ES-I3 (cell line): Measurements from ENCODE around the gene CRIM1.
"Not testable (repeated sequence)": the region's sequence is repeated elsewhere in the genome, so short reads cannot be mapped to it uniquely, and the experiment has no call there.

Source experiments
- H3K36me3 ChIP-seq: 2 replicates; pipeline ENCODE4 v1.6.1; 2013; ENCODE audit warnings: mild to moderate bottlenecking, low read length, control low read depth, moderate library complexity; ENCODE audit not compliant: insufficient read depth
- H3K4me1 ChIP-seq: 2 replicates; pipeline ENCODE4 v1.6.1; 2013; ENCODE audit warnings: mild to moderate bottlenecking, control low read depth, low read length; ENCODE audit not compliant: insufficient read depth
- H3K9ac ChIP-seq: 2 replicates; pipeline ENCODE4 v1.6.1; 2013; ENCODE audit warnings: low read depth, mild to moderate bottlenecking, low read length, moderate library complexity
- H3K9me3 ChIP-seq: 2 replicates; pipeline ENCODE4 v1.6.1; 2013; ENCODE audit warnings: mild to moderate bottlenecking, low read length, moderate library complexity; ENCODE audit not compliant: control insufficient read depth, insufficient read depth

Gene CRIM1

DNA sequence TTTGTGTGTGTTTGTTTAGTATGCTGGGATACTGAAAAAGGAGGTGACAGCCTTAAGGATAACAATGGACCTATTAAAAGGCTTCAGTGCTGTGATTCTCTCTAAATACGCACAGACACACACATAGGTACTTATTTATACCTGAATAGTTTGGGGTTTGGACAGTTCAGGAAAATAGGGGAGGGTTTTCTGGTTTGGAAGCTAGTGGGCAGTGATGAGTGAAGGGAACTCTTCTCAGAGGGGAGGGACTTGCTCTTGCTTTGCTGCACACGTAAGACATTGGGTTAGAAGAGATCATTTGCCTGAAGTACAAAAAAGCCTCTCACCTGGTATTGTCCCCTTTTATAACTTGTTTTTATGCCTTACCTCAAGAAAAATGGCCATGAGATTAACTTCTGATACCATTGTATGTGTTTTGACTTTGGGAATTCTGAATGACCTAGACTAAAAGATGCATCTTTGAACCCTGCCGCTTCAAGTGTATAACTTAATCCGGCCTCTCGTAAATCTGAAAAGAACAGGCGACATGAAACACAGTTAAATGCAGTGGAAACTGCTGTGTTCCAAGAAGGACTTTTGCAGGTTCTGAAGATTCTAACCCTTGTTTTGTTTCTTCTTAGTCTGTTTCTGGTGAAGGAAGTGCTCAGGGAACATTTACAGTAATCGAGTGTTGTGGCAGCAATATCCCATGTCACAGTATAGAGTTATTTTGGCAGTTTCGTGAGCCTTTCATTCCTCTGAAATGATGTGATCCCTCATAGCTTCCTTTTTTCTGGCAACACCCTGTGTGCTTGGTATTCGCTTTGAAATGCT, 2.5 kb downstream of the CRIM1 start:
- peaks cover 48% of the 10 kb centered on the region for H3K4me1 ChIP-seq
- no peaks in the 10 kb centered on the region for H3K36me3 ChIP-seq
- H3K9ac ChIP-seq: peak overlapping the region; percentile 86
- H3K9me3 ChIP-seq: no peaks in the 10 kb centered on the region

DNA sequence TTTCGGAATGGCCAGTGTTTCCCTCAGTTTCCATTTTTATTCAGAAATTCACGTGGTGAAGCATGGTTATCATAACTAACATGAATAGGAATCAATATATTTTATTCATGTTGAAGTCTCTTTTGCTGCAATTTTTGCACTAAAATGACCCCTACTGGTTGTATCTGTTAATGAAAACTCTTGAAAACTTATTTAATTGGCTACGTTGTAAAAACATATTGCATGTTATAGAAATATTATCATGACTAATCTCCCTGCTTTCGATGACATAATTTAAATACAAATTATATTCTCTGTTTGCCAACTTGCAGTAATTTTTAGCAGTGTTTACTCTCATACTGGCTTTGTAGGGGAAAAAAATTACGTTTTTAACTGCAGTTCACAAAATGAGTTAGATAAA, 3.5 kb downstream of the CRIM1 start:
- H3K4me1 ChIP-seq: peaks cover 50% of the 10 kb centered on the region
- no peaks in the 10 kb centered on the region for H3K9me3 ChIP-seq
- H3K9ac ChIP-seq: peak overlapping the region; percentile 86
- no peaks in the 10 kb centered on the region for H3K36me3 ChIP-seq

DNA sequence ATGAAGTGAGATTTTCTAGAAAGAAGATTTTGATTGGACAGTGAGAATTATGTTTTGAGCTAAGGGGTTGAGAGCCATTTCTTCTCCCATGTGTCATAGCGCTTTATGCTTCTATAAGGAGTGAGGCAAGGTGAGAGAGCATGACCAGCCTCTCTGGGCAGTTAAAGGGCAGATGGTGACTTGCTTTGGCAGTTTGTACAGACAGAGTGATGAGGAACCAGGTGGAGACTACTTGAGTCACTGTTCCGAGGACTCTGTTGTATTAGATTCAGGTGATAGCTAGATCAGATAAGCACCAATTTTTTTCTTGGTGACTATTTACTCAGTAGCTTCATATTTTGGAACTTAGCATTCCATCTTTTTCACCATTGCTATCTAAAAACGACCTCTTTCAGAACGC, 4.5 kb downstream of the CRIM1 start:
- Histone ChIP-seq H3K9me3 (no peaks in the 10 kb centered on the region), H3K9ac (no peak overlapping the region), H3K4me1 (peaks cover 56% of the 10 kb centered on the region), H3K36me3 (no peaks in the 10 kb centered on the region)

DNA sequence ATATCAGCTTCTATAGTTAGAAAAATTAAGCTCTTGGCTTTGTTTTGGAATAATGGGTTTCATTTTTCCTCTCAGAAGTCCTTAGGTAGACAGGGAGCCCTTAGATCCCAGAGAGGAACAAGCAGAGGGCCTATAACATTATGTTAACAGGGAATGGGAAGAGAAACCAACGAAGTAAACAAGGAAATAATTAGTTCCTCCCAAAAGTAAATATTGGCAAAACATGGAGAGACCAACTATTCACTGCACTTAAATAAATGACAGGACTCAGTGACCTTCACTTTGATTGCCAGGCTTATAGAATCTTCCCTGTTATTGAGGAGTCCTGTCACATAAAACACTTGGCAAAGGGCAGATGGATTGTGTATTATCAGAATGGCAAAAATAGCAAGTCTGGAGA, 5.3 kb downstream of the CRIM1 start:
- Histone ChIP-seq H3K36me3 (no peaks in the 10 kb centered on the region), H3K9me3 (no peaks in the 10 kb centered on the region), H3K9ac (no peak overlapping the region)

DNA sequence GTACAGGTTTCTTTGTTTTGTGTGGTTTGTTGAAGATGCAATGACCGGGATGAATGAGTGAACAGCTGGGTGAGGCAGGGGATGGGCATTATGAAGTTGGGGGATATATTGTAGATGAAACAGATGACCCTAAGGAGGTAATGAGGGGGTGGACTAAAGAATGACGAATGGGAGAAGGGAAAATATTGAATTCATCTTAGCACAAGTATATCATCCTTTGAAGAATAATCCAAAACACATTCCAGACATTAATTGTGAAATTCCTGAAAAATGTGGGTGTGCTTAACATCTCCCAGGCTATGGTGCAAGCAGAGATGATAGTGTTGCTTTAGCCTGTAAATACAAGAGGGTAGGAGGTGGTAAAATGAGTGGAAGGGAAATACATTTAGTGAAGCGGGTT, 5.8 kb downstream of the CRIM1 start:
- Histone ChIP-seq H3K9me3 (no peaks in the 10 kb centered on the region), H3K9ac (no peak overlapping the region), H3K4me1 (peaks cover 67% of the 10 kb centered on the region), H3K36me3 (no peaks in the 10 kb centered on the region)

More for the DNA sequence above, 5.3 kb downstream of the CRIM1 start:
- H3K4me1 ChIP-seq: peaks cover 62% of the 10 kb centered on the region

DNA sequence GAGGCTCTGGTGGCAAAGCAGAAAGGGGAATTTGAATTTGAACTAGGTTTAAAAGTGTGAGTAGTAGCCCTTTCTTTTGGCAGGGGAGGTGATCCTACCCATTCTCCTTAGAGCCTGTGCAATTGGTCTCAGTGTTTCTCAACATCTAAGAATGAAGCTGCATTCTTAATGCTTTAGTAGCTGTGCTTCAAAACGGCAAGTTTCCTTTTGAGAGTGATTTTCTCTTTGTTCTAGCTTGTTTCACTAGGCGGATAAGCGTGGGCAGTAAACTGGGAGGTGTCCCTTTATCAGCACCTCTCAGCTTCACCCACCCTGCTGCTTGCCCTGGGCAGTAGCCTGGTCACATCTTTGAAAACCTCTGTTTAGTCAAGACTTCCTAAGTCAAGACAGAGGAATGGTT, 6.7 kb downstream of the CRIM1 start:
- H3K36me3 ChIP-seq: no peaks in the 10 kb centered on the region
- H3K9ac ChIP-seq: no peak overlapping the region
- H3K4me1 ChIP-seq: peaks cover 76% of the 10 kb centered on the region
- no peaks in the 10 kb centered on the region for H3K9me3 ChIP-seq

DNA sequence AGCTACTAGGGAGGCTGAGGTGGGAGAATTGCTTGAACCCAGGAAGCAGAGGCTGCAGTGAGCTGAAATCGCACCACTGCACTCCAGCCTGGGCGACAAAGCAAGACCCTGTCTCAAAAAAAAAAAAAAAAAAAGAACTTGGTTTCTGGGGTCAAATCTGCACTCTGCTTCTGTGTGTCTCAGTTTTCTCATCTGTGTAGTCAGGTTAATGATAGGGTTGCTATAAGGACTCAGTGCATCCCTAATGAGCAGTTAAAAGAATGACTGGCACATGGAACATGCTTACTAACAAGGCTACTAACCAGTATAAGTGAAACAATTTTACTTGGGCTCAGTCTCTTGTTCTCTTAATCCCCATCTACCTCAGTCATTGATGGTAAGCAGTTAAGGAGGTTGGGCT, 7.5 kb downstream of the CRIM1 start:
- peaks cover 84% of the 10 kb centered on the region for H3K4me1 ChIP-seq
- not testable (repeated sequence) for H3K9me3 ChIP-seq, H3K36me3 ChIP-seq, H3K9ac ChIP-seq

DNA sequence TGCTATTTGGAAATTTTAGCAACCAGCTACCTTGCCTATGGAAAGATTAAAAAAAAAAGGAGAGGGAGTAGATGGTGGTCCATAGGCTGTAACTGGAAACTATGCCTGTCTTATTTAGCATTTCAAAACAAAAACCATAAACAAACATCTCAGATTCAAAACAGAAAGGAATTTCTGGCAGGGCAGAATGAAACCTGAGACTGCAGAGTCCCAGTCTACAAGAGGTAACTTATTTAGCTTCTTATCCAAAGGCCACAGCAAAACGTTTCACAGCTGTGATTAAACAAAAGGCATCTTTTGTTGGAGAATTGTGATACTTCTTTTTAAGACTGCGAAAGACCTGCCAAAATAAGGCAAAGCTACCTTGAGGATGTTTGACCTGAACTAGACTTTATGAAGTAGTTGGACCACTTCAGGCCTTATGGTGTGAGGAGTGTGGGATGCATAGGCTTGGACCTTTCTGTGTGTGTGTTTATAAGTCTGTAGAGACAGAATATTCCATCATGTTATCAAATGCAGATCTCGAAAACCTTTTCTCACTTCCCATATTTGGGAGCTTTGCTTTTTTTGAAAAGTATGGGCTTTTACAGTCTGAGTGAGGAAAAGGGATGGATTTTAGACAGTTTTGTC, 11.0 kb downstream of the CRIM1 start:
- H3K36me3 ChIP-seq: 0 out of 2 replicates have a peak, but pooled peaks cover 3% of the 10 kb centered on the region
- no peaks in the 10 kb centered on the region for H3K9me3 ChIP-seq
- peak overlapping the region; percentile 11; the same call in 1 of the 2 replicates for H3K9ac ChIP-seq
- peaks cover 88% of the 10 kb centered on the region for H3K4me1 ChIP-seq

DNA sequence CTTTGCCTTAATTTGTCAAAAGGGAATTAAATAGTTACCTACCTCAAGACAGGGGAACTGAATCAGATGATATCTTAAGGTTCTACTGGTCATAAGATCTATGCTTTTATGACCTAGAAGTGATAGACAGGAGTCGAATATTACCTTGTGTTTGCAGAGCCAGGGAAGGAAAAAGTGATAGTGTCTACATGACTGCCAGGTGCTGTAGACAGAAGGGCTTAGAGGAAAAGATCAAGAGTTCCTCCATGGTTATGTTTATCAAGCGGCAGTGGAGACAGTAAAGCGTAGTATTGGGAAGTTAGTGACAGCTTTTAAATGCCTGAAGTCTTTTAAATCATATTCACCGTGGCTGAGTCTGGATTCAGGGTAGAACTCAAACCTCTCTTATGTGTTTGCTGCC, 11.9 kb downstream of the CRIM1 start:
- 0 out of 2 replicates have a peak overlapping the region, but pooled peaks have one; percentile 2 for H3K9ac ChIP-seq
- no peaks in the 10 kb centered on the region for H3K9me3 ChIP-seq
- H3K4me1 ChIP-seq: peaks cover 88% of the 10 kb centered on the region
- 0 out of 2 replicates have a peak, but pooled peaks cover 3% of the 10 kb centered on the region for H3K36me3 ChIP-seq

DNA sequence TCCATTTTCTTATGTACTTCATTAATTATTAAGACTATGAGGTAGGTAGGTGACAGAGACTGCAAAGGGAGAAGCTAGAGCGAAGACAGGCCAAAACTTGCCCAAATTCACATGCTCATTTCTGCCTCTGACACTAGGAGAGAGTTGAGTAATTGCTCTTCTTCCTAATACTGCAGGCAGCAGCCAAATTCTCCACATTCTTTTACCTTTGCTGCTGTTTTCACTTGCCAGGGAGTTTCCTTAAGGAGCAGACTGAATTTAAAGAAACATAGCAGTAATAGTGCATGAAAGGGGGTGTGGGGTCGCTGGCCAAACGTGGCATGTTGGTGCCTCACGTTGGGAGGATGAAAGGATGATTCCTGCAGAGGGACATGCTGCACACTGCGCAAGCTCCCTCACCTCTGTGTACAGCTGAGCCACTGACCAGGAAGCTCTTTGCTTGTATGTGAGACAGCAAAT, 12.3 kb downstream of the CRIM1 start:
- H3K4me1 ChIP-seq: peaks cover 91% of the 10 kb centered on the region
- H3K9ac ChIP-seq: 0 out of 2 replicates have a peak overlapping the region, but pooled peaks have one; percentile 2
- no peaks in the 10 kb centered on the region for H3K9me3 ChIP-seq
- 0 out of 2 replicates have a peak, but pooled peaks cover 3% of the 10 kb centered on the region for H3K36me3 ChIP-seq

DNA sequence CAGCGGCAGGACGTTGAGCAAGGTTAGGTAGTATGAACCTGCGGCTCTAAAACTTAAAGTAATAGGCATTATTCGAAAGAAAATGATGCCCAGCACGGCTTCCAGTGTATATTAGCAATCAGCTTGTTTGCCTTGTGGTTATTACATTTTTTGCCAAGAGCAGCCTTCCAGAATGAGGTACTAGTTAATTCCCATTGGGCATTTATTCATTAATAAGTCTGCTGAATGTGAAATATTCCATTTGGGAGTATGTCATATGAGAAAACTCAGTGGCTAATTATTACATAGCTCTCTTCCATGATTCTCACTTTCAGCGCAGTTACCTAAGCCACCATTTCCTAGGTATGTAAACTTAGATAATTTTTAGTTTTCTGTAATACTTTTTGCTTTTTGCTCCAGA, 12.9 kb downstream of the CRIM1 start:
- Histone ChIP-seq H3K9me3 (no peaks in the 10 kb centered on the region), H3K9ac (no peak overlapping the region), H3K36me3 (0 out of 2 replicates have a peak, but pooled peaks cover 3% of the 10 kb centered on the region), H3K4me1 (peaks cover 96% of the 10 kb centered on the region)

DNA sequence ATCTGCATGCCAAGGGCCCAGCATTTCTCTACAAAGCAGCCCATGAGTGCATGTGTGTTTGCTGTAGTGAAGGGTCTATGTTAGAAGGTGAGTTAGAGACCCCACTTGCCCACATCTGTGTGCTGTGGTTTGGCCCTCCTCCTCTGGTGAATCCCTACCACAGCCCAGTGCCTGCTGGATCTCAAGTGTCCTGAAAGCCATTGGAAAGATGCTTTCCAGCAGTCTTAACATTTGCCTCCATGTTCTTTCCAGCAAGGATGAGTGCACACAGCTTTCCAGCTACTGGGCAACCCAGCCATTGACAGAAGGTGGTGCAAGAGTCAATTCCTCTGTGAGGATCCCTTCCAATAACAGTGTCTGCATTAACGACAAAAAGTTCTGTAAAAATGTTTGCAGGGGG, 13.6 kb downstream of the CRIM1 start:
- Histone ChIP-seq H3K4me1 (peaks cover 95% of the 10 kb centered on the region), H3K36me3 (0 out of 2 replicates have a peak, but pooled peaks cover 3% of the 10 kb centered on the region), H3K9ac (no peak overlapping the region), H3K9me3 (no peaks in the 10 kb centered on the region)

DNA sequence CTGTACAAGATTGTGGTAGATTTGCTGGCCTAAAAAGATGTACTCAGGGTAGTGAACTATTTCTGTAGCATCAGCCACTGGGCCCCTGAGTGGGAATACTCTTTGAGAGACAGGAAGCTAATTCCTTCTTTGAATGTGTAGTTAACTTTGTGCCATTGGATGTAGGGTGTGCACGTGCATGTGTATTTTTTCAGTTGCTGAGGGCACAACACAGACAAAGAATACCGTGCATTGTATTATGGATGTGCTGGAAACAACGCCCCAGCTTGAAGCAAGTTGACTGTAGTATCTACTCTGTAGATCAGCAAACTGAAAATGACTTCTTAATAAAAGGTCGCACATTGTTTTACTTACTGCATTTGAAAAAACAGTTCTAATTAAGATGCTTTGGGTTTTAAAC, 14.1 kb downstream of the CRIM1 start:
- no peak overlapping the region for H3K9ac ChIP-seq
- 0 out of 2 replicates have a peak, but pooled peaks cover 3% of the 10 kb centered on the region for H3K36me3 ChIP-seq
- no peaks in the 10 kb centered on the region for H3K9me3 ChIP-seq
- peaks cover 97% of the 10 kb centered on the region for H3K4me1 ChIP-seq

DNA sequence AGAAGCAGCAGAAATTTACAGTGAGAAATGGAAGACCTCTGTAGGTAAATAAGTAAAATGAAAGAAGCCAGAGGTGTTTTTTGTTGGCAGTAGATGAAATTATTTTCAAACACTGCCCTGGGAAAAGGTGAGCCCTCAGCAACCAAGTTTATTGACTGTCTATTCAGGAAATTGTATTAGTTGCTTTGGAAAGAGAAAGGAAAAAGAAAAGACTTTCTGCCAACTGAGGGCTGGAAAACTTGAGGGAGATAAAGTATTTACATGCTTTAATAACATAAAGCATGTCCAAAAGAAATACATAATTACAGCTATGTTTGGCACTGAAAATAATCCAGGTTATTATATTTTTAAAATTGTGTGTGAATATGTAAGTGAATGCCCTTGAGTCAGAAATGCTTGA, 14.7 kb downstream of the CRIM1 start:
- H3K9ac ChIP-seq: no peak overlapping the region
- H3K9me3 ChIP-seq: no peaks in the 10 kb centered on the region
- peaks cover 96% of the 10 kb centered on the region for H3K4me1 ChIP-seq
- 0 out of 2 replicates have a peak, but pooled peaks cover 3% of the 10 kb centered on the region for H3K36me3 ChIP-seq
